Caki2 (cell line): ENCODE measurements around the gene NCAM2. TPM values are rescaled to one million over a fixed set of nuclear protein-coding genes. Genes with fewer than 3 reads are reported as not detected.
"Not testable (repeated sequence)": the region's sequence is repeated elsewhere in the genome, so short reads cannot be mapped to it uniquely, and the experiment has no call there.

ENCODE experiments used
- DNase-seq: peaks from one replicate; pipeline ENCODE4 v3.0.0-alpha.2; 2015; ENCODE audit warnings: low read depth
- in situ Hi-C: cut with HindIII; loops from 2 replicates; pipeline ENCODE4 v1.10.0; 2016; ENCODE audit warnings: low sequenced_read_pairs, low pct_unique_long_range_greater_than_20kb, mixed read lengths
- total RNA-seq: library from RNA; depleted of rRNA; stranded (reverse); fragments of >200 nt; shearing (Covaris generic); gene quantifications from 2 replicates; pipeline ENCODE4 v1.2.3, GENCODE V29; 2014; ENCODE audit warnings: low replicate concordance

NCAM2 gene
- total RNA-seq, 1 experiment from 2014 or later = 2.3 TPM

GRCh38 chr21:21149445-21149844, 151.2 kb downstream of the NCAM2 start:
- DNase-seq, in situ Hi-C loops: not testable (repeated sequence)

- in situ Hi-C loops = no loop called here
These were observed 153.0 kb downstream of the NCAM2 start for GRCh38 chr21:21151231-21151630.

GRCh38 chr21:21156397-21156796, 158.2 kb downstream of the NCAM2 start:
- no peak for DNase-seq
- in situ Hi-C loops = no loop called here

More at GRCh38 chr21:21151231-21151630, 153.0 kb downstream of the NCAM2 start:
- no peak for DNase-seq

GRCh38 chr21:21156957-21157356, 158.7 kb downstream of the NCAM2 start:
- no peak for DNase-seq
- in situ Hi-C loops = no loop called here

- DNase-seq = no peak
- in situ Hi-C loops = no loop called here
These were observed 160.2 kb downstream of the NCAM2 start for GRCh38 chr21:21158376-21158918.

- in situ Hi-C loops = no loop called here
- DNase-seq = no peak
These were observed 161.2 kb downstream of the NCAM2 start for GRCh38 chr21:21159253-21159899.

GRCh38 chr21:21162786-21163185, 164.6 kb downstream of the NCAM2 start:
- no peak for DNase-seq
- in situ Hi-C loops = no loop called here

GRCh38 chr21:21163904-21164303, 165.7 kb downstream of the NCAM2 start:
- in situ Hi-C loops = no loop called here
- DNase-seq = peak; percentile 22

GRCh38 chr21:21165063-21165645, 166.9 kb downstream of the NCAM2 start:
- in situ Hi-C loops = no loop called here
- no peak for DNase-seq

GRCh38 chr21:21174676-21175075, 176.5 kb downstream of the NCAM2 start:
- in situ Hi-C loops = no loop called here
- DNase-seq = no peak

GRCh38 chr21:21175798-21176334, 177.7 kb downstream of the NCAM2 start:
- in situ Hi-C loops = no loop called here
- DNase-seq = no peak

GRCh38 chr21:21177353-21177986, 179.3 kb downstream of the NCAM2 start:
- DNase-seq = no peak
- in situ Hi-C loops = no loop called here

GRCh38 chr21:21179619-21180298, 181.6 kb downstream of the NCAM2 start:
- no peak for DNase-seq
- in situ Hi-C loops = no loop called here

GRCh38 chr21:21182401-21183010, 184.3 kb downstream of the NCAM2 start:
- no peak for DNase-seq
- in situ Hi-C loops = no loop called here

- in situ Hi-C loops = no loop called here
- no peak for DNase-seq
These were observed 184.9 kb downstream of the NCAM2 start for GRCh38 chr21:21183092-21183491.

- DNase-seq = no peak
- in situ Hi-C loops = no loop called here
These were observed 186.7 kb downstream of the NCAM2 start for GRCh38 chr21:21184771-21185528.

- in situ Hi-C loops = no loop called here
- no peak for DNase-seq
These were observed 189.4 kb downstream of the NCAM2 start for GRCh38 chr21:21187579-21187978.
